IMR-90 (cell line): ENCODE measurements around the gene MPPED2. TPM values are rescaled to one million over a fixed set of nuclear protein-coding genes. Genes with fewer than 3 reads are reported as not detected.

Experiments
- ATAC-seq: fragments of 200-7000 bp; cut with Tn5 transposase; 2 replicates; pipeline ENCODE4 v1.9.1; 2020; ENCODE audit warnings: low read depth, mild to moderate bottlenecking, moderate library complexity
- BruUV-seq: library from RNA; stranded (reverse); fragments of 400-500 nt; replicated peaks from 2 replicates; lab custom pipeline; 2021; lab: Mats Ljungman, UMichigan
- CTCF ChIA-PET: fragments of 300-600 bp; formaldehyde crosslinking; extraction: SDS; loops from one replicate; lab custom pipeline; 2021; ENCODE audit warnings: antibody characterized with exemption; lab: Yijun Ruan, JAX
- POLR2A ChIA-PET: fragments of 300-600 bp; sonication (Branson Sonifier 250); formaldehyde crosslinking; loops from one replicate; lab custom pipeline; 2022; ENCODE audit warnings: antibody characterized with exemption; ENCODE audit not compliant: unreplicated experiment; lab: Charles Lee
- DNase-seq: peaks from one replicate; pipeline ENCODE4 v3.0.0; 2013
- H2AFZ ChIP-seq: replicated peaks from 2 replicates; pipeline ENCODE3; 2013; ENCODE audit warnings: low read length, mild to moderate bottlenecking; ENCODE audit not compliant: poor library complexity
- H2AK5ac ChIP-seq: 2 replicates; pipeline ENCODE4 v1.6.1; 2013; ENCODE audit warnings: low read depth, low read length, inconsistent platforms
- H2AK9ac ChIP-seq: replicated peaks from 2 replicates; pipeline ENCODE3; 2013; ENCODE audit warnings: mild to moderate bottlenecking, low read depth, low read length, moderate library complexity; ENCODE audit not compliant: poor library complexity
- H2BK120ac ChIP-seq: 2 replicates; pipeline ENCODE4 v1.6.1; 2013; ENCODE audit warnings: low read depth, low read length, inconsistent platforms
- H2BK15ac ChIP-seq: 3 replicates; pipeline ENCODE4 v1.6.1; 2013; ENCODE audit warnings: low read depth, low read length, inconsistent platforms
- H2BK20ac ChIP-seq: 2 replicates; pipeline ENCODE4 v1.6.1; 2013; ENCODE audit warnings: low read depth, mild to moderate bottlenecking, inconsistent platforms, low read length, moderate library complexity
- H2BK5ac ChIP-seq: 2 replicates; pipeline ENCODE4 v1.6.1; 2013; ENCODE audit warnings: mild to moderate bottlenecking, low read depth, low read length, inconsistent platforms; ENCODE audit not compliant: poor library complexity, severe bottlenecking
- H3K14ac ChIP-seq: replicated peaks from 2 replicates; pipeline ENCODE4 v1.6.1; 2013; ENCODE audit warnings: low read depth, low read length, inconsistent platforms
- H3K18ac ChIP-seq: 2 replicates; pipeline ENCODE4 v1.6.1; 2013; ENCODE audit warnings: low read depth, low read length, control low read depth
- H3K23ac ChIP-seq: 2 replicates; pipeline ENCODE4 v1.6.1; 2013; ENCODE audit warnings: low read depth, low read length, inconsistent platforms
- H3K27ac ChIP-seq: 2 replicates; pipeline ENCODE4 v1.5.1; 2013; ENCODE audit warnings: mild to moderate bottlenecking, control low read depth, low read length; ENCODE audit not compliant: insufficient read depth
- H3K27me3 ChIP-seq: 2 replicates; pipeline ENCODE4 v1.6.1; 2013; ENCODE audit warnings: low read length; ENCODE audit not compliant: control insufficient read depth, insufficient read depth
- H3K36me3 ChIP-seq: 2 replicates; pipeline ENCODE4 v1.6.1; 2013; ENCODE audit warnings: low read length, mixed read lengths; ENCODE audit not compliant: control insufficient read depth, insufficient read depth
- H3K4ac ChIP-seq: 2 replicates; pipeline ENCODE4 v1.6.1; 2013; ENCODE audit warnings: low read depth, low read length, inconsistent platforms
- H3K4me1 ChIP-seq: 2 replicates; pipeline ENCODE4 v1.6.1; 2013; ENCODE audit warnings: low read length, mixed read lengths; ENCODE audit not compliant: control insufficient read depth, insufficient read depth
- H3K4me2 ChIP-seq: 2 replicates; pipeline ENCODE4 v1.6.1; 2013; ENCODE audit warnings: low read depth, mild to moderate bottlenecking, control low read depth, low read length, moderate library complexity
- H3K4me3 ChIP-seq: 2 replicates; pipeline ENCODE4 v1.5.1; 2013; ENCODE audit warnings: low read depth, mild to moderate bottlenecking, control low read depth, low read length, moderate library complexity; ENCODE audit not compliant: insufficient read depth
- H3K56ac ChIP-seq: 2 replicates; pipeline ENCODE4 v1.6.1; 2013; ENCODE audit warnings: low read length, inconsistent platforms; ENCODE audit not compliant: insufficient read depth; ENCODE audit errors: extremely low read depth
- H3K79me1 ChIP-seq, 2 experiments: 2 replicates each; pipeline ENCODE4 v1.6.1; 2013; ENCODE audit warnings: low read length in 2 of 2, inconsistent platforms in 1 of 2, low read depth in 1 of 2
- H3K9ac ChIP-seq: 2 replicates; pipeline ENCODE4 v1.6.1; 2013; ENCODE audit warnings: low read depth, low read length, control low read depth
- H3K9me1 ChIP-seq: 2 replicates; pipeline ENCODE4 v1.6.1; 2013; ENCODE audit warnings: low read length, inconsistent platforms; ENCODE audit not compliant: insufficient read depth
- H3K9me3 ChIP-seq: 2 replicates; pipeline ENCODE4 v1.6.1; 2013; ENCODE audit warnings: low read length; ENCODE audit not compliant: control insufficient read depth, insufficient read depth
- H4K20me1 ChIP-seq: 2 replicates; pipeline ENCODE4 v1.6.1; 2013; ENCODE audit warnings: low read length, inconsistent platforms; ENCODE audit not compliant: insufficient read depth
- H4K5ac ChIP-seq: 2 replicates; pipeline ENCODE4 v1.6.1; 2013; ENCODE audit warnings: mild to moderate bottlenecking, low read depth, low read length, control low read depth
- H4K8ac ChIP-seq, 2 experiments: 2 replicates each; pipeline ENCODE4 v1.6.1; 2013; ENCODE audit warnings: low read depth in 2 of 2, low read length in 2 of 2, control low read depth in 1 of 2, inconsistent platforms in 1 of 2
- H4K91ac ChIP-seq: 2 replicates; pipeline ENCODE4 v1.6.1; 2013; ENCODE audit warnings: low read depth, low read length, inconsistent platforms; ENCODE audit not compliant: insufficient read depth
- BHLHE40 ChIP-seq: fragments of 150-350 bp; IDR thresholded peaks from 2 replicates; pipeline ENCODE4 v1.6.1; 2016; ENCODE audit warnings: mild to moderate bottlenecking, low read depth, low read length
- CEBPB ChIP-seq: IDR thresholded peaks from 2 replicates; pipeline ENCODE4 v1.6.1; 2012; ENCODE audit warnings: low read depth, low read length, improper control_type of control experiment
- CHD1 ChIP-seq: IDR thresholded peaks from 2 replicates; pipeline ENCODE4 v1.6.1; 2012; ENCODE audit warnings: low read depth, low read length, improper control_type of control experiment
- FOS ChIP-seq: fragments of 150-350 bp; IDR thresholded peaks from 2 replicates; pipeline ENCODE4 v1.6.1; 2016; ENCODE audit warnings: low read depth, low read length
- MAFK ChIP-seq: IDR thresholded peaks from 2 replicates; pipeline ENCODE4 v1.6.1; 2012; ENCODE audit warnings: low read depth, low read length, improper control_type of control experiment
- MAZ ChIP-seq: IDR thresholded peaks from 2 replicates; pipeline ENCODE4 v1.6.1; 2012; ENCODE audit warnings: low read depth, mild to moderate bottlenecking, low read length, improper control_type of control experiment, moderate library complexity, borderline replicate concordance
- MXI1 ChIP-seq: IDR thresholded peaks from 2 replicates; pipeline ENCODE4 v1.6.1; 2012; ENCODE audit warnings: low read depth, mild to moderate bottlenecking, low read length, moderate library complexity, borderline replicate concordance
- NFE2L2 ChIP-seq: fragments of 150-350 bp; IDR thresholded peaks from 2 replicates; pipeline ENCODE4 v1.6.1; 2016; ENCODE audit warnings: low read depth, mild to moderate bottlenecking, low read length
- POLR2A ChIP-seq: IDR thresholded peaks from 2 replicates; pipeline ENCODE4 v1.6.1; 2012; ENCODE audit warnings: mild to moderate bottlenecking, low read depth, low read length
- RAD21 ChIP-seq: IDR thresholded peaks from 2 replicates; pipeline ENCODE4 v1.6.1; 2012; ENCODE audit warnings: low read length, improper control_type of control experiment
- RCOR1 ChIP-seq: IDR thresholded peaks from 2 replicates; pipeline ENCODE4 v1.6.1; 2012; ENCODE audit warnings: mild to moderate bottlenecking, low read length, improper control_type of control experiment; ENCODE audit not compliant: insufficient replicate concordance
- RFX5 ChIP-seq: IDR thresholded peaks from 2 replicates; pipeline ENCODE4 v1.8.0; 2012; ENCODE audit warnings: low read depth, mild to moderate bottlenecking, low read length, moderate library complexity
- SMC3 ChIP-seq: fragments of 150-350 bp; IDR thresholded peaks from 2 replicates; pipeline ENCODE4 v1.6.1; 2016; ENCODE audit warnings: low read depth, mild to moderate bottlenecking, antibody characterized with exemption, low read length, moderate library complexity
- WGBS, 2 experiments: methylation state at CpG; one replicate each; pipeline versions ENCODE4 v1.1.5 to v1.1.7; 2013; ENCODE audit warnings: missing lambda C conversion rate in 2 of 2; ENCODE audit not compliant: insufficient read length in 1 of 2; ENCODE audit errors: extremely low coverage in 2 of 2; 5-methylcytosine and 5-hydroxymethylcytosine counted together
- dilution Hi-C: fragments of 300-500 bp; cut with HindIII; formaldehyde crosslinking; loops from one replicate; pipeline ENCODE4 v1.14.3; 2018; ENCODE audit warnings: low sequenced_read_pairs; ENCODE audit not compliant: unreplicated experiment
- in situ Hi-C: fragments of 300-500 bp; cut with MboI; formaldehyde crosslinking; loops from 3 replicates; pipeline ENCODE4 v1.14.3; 2019; ENCODE audit warnings: low sequenced_read_pairs, inconsistent platforms, mixed read lengths
- intact Hi-C: fragments of 100-400 bp; cut with micrococcal nuclease; formaldehyde crosslinking; loops from 2 replicates; pipeline ENCODE4 v1.10.0; 2022
- polyA plus RNA-seq, 3 experiments: library from polyadenylated mRNA; depleted of rRNA; stranded (reverse); fragments of >200 nt; gene quantifications; 2 replicates each; pipeline ENCODE4 v1.2.3, GENCODE V29; 2012; ENCODE audit warnings: low replicate concordance in 1 of 3
- total RNA-seq: library from RNA; depleted of rRNA; stranded (reverse); fragments of >200 nt; gene quantifications from 2 replicates; pipeline ENCODE4 v1.2.3, GENCODE V29; 2012
- TF ChIP-seq, protein P1 (sequence below): fragments of 150-350 bp; IDR thresholded peaks from 2 replicates; pipeline ENCODE4 v1.6.1; 2016; ENCODE audit warnings: low read depth, mild to moderate bottlenecking, low read length, moderate library complexity, borderline replicate concordance
- TF ChIP-seq, protein P2 (sequence below): fragments of 150-350 bp; IDR thresholded peaks from 2 replicates; pipeline ENCODE4 v1.6.1; 2017; ENCODE audit warnings: mild to moderate bottlenecking, antibody characterized with exemption, low read length, low read depth
- TF ChIP-seq, protein P3 (sequence below): conservative IDR thresholded peaks from 2 replicates; pipeline ENCODE4 v1.5.1; 2012; ENCODE audit warnings: mild to moderate bottlenecking, low read depth, low read length, improper control_type of control experiment

MPPED2 gene
- total and polyA plus RNA-seq, 2 of the 4 experiments (the other 2 are of a cell fraction) = 0.10 TPM; not detected in 1

DNA sequence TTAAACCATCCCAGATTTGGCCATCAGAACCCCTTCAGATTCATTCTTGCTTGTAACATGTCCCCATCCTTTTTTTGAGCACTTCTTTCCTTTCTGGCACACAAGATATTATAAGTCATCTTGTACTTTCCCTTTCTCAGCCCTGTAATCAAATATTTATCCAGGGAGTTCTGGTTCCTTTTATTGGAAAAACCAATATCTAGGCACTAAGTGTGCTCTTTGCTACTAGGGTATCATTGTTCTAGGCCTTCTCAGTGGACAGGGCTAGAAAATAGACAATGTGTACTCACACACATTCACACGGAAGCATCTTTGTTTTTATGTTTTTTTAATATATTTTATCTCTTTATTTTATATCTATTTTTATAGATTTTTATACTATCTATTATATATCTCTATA is 216.0 kb downstream of the MPPED2 start:
- TF ChIP-seq MXI1 = no peak
- no peak for TF ChIP-seq CHD1
- no peak for TF ChIP-seq NFE2L2
- no peak for TF ChIP-seq POLR2A
- no peak for TF ChIP-seq MAFK
- TF ChIP-seq, protein P1, sequence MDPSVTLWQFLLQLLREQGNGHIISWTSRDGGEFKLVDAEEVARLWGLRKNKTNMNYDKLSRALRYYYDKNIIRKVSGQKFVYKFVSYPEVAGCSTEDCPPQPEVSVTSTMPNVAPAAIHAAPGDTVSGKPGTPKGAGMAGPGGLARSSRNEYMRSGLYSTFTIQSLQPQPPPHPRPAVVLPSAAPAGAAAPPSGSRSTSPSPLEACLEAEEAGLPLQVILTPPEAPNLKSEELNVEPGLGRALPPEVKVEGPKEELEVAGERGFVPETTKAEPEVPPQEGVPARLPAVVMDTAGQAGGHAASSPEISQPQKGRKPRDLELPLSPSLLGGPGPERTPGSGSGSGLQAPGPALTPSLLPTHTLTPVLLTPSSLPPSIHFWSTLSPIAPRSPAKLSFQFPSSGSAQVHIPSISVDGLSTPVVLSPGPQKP = no peak
- TF ChIP-seq RAD21 = no peak
- no peak for TF ChIP-seq CEBPB
- TF ChIP-seq RCOR1 = no peak
- TF ChIP-seq, protein P2, sequence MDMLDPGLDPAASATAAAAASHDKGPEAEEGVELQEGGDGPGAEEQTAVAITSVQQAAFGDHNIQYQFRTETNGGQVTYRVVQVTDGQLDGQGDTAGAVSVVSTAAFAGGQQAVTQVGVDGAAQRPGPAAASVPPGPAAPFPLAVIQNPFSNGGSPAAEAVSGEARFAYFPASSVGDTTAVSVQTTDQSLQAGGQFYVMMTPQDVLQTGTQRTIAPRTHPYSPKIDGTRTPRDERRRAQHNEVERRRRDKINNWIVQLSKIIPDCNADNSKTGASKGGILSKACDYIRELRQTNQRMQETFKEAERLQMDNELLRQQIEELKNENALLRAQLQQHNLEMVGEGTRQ = no peak
- no peak for TF ChIP-seq RFX5
- TF ChIP-seq SMC3 = no peak
- TF ChIP-seq MAZ = no peak
- TF ChIP-seq, protein P3, sequence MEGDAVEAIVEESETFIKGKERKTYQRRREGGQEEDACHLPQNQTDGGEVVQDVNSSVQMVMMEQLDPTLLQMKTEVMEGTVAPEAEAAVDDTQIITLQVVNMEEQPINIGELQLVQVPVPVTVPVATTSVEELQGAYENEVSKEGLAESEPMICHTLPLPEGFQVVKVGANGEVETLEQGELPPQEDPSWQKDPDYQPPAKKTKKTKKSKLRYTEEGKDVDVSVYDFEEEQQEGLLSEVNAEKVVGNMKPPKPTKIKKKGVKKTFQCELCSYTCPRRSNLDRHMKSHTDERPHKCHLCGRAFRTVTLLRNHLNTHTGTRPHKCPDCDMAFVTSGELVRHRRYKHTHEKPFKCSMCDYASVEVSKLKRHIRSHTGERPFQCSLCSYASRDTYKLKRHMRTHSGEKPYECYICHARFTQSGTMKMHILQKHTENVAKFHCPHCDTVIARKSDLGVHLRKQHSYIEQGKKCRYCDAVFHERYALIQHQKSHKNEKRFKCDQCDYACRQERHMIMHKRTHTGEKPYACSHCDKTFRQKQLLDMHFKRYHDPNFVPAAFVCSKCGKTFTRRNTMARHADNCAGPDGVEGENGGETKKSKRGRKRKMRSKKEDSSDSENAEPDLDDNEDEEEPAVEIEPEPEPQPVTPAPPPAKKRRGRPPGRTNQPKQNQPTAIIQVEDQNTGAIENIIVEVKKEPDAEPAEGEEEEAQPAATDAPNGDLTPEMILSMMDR = no peak
- no peak for TF ChIP-seq FOS
- no peak for TF ChIP-seq BHLHE40
- no peak overlapping the region for H2BK120ac ChIP-seq
- in situ Hi-C loops = no loop called here

More for the DNA sequence above, 216.0 kb downstream of the MPPED2 start:
- H3K4me1 ChIP-seq = no peaks in the 10 kb centered on the region
- H3K4me3 ChIP-seq = no peak overlapping the region
- no peaks in the 10 kb centered on the region for H3K9me1 ChIP-seq
- CTCF ChIA-PET = no interaction called here
- ATAC-seq (no peak), DNase-seq (no peak)
- no peak overlapping the region for H3K56ac ChIP-seq
- intact Hi-C loops (no loop called here), dilution Hi-C loops (no loop called here)
- no peak overlapping the region for H2AK5ac ChIP-seq
- no peaks in the 10 kb centered on the region for H3K36me3 ChIP-seq
- H2BK20ac ChIP-seq = no peak overlapping the region
- no peak overlapping the region for H3K18ac ChIP-seq
- H3K9ac ChIP-seq = no peak overlapping the region
- H3K14ac ChIP-seq = no peak overlapping the region
- no CpG with 5 or more reads among the region's 1 CpG for WGBS, 2 experiments
- H2BK5ac ChIP-seq = no peak overlapping the region
- H3K79me1 ChIP-seq = no peaks in the 10 kb centered on the region
- POLR2A ChIA-PET = no interaction called here
- no peaks in the 10 kb centered on the region for H4K20me1 ChIP-seq
- H3K9me3 ChIP-seq = no peaks in the 10 kb centered on the region
- H2AK9ac ChIP-seq = no peak overlapping the region
- no peak overlapping the region for H2AFZ ChIP-seq
- H3K23ac ChIP-seq = no peak overlapping the region
- BruUV-seq = no TSS peak
- H4K8ac ChIP-seq = no peak overlapping the region
- no peak overlapping the region for H3K27ac ChIP-seq
- H4K91ac ChIP-seq = no peak overlapping the region
- H3K27me3 ChIP-seq = no peaks in the 10 kb centered on the region
- H3K4ac ChIP-seq = no peak overlapping the region
- H3K4me2 ChIP-seq = no peak overlapping the region
- H2BK15ac ChIP-seq = no peak overlapping the region
- no peak overlapping the region for H4K5ac ChIP-seq
